ENCODE measurements around the gene FAM180A. TPM values are rescaled to one million over a fixed set of nuclear protein-coding genes. Genes with fewer than 3 reads are reported as not detected.
"Not testable (repeated sequence)": the region's sequence is repeated elsewhere in the genome, so short reads cannot be mapped to it uniquely, and the experiment has no call there.

The FAM180A gene
- total RNA-seq, result 13.7 TPM

GRCh38 chr7:135748770-135749169, at the start of gene FAM180A:
Gene FAM180A, minus strand, starts transcription at chr7:135748813. Its CDS starts 233 bp downstream, at chr7:135748580.
- peak; percentile 68 for DNase-seq (ENCODE audit: low spot score)

GRCh38 chr7:135798095-135798494, 49.5 kb upstream of the FAM180A start:
- DNase-seq (ENCODE audit: low spot score), result no peak

GRCh38 chr7:135795846-135796570, 47.4 kb upstream of the FAM180A start:
- DNase-seq (ENCODE audit: low spot score), result no peak

- DNase-seq (ENCODE audit: low spot score), result no peak
Measured at GRCh38 chr7:135793841-135794240, 45.2 kb upstream of the FAM180A start.

GRCh38 chr7:135792866-135793265, 44.3 kb upstream of the FAM180A start:
- DNase-seq (ENCODE audit: low spot score), result no peak

GRCh38 chr7:135792363-135792668, 43.7 kb upstream of the FAM180A start:
- no peak for DNase-seq (ENCODE audit: low spot score)

- DNase-seq (ENCODE audit: low spot score), result no peak
Measured at GRCh38 chr7:135791543-135792362, 43.1 kb upstream of the FAM180A start.

- DNase-seq (ENCODE audit: low spot score), result no peak
Measured at GRCh38 chr7:135790371-135790977, 41.9 kb upstream of the FAM180A start.

- DNase-seq (ENCODE audit: low spot score), result no peak
Measured at GRCh38 chr7:135789956-135790355, 41.3 kb upstream of the FAM180A start.

- DNase-seq (ENCODE audit: low spot score), result no peak
Measured at GRCh38 chr7:135789431-135789830, 40.8 kb upstream of the FAM180A start.

GRCh38 chr7:135786911-135787310, 38.3 kb upstream of the FAM180A start:
- DNase-seq (ENCODE audit: low spot score), result no peak

- no peak for DNase-seq (ENCODE audit: low spot score)
Measured at GRCh38 chr7:135785065-135785464, 36.5 kb upstream of the FAM180A start.

- no peak for DNase-seq (ENCODE audit: low spot score)
Measured at GRCh38 chr7:135784013-135784412, 35.4 kb upstream of the FAM180A start.

- DNase-seq (ENCODE audit: low spot score), result no peak
Measured at GRCh38 chr7:135782801-135783200, 34.2 kb upstream of the FAM180A start.

- DNase-seq (ENCODE audit: low spot score), result no peak
Measured at GRCh38 chr7:135782377-135782776, 33.8 kb upstream of the FAM180A start.

GRCh38 chr7:135777626-135778398, 29.2 kb upstream of the FAM180A start:
- no peak for DNase-seq (ENCODE audit: low spot score)

GRCh38 chr7:135775915-135776314, 27.3 kb upstream of the FAM180A start:
- DNase-seq (ENCODE audit: low spot score), result not testable (repeated sequence)

GRCh38 chr7:135775230-135775629, 26.6 kb upstream of the FAM180A start:
- DNase-seq (ENCODE audit: low spot score), result peak; percentile 41

GRCh38 chr7:135774284-135774683, 25.7 kb upstream of the FAM180A start:
- DNase-seq (ENCODE audit: low spot score), result peak; percentile 61

- no peak for DNase-seq (ENCODE audit: low spot score)
Measured at GRCh38 chr7:135773464-135773863, 24.9 kb upstream of the FAM180A start.

- DNase-seq (ENCODE audit: low spot score), result no peak
Measured at GRCh38 chr7:135772639-135773222, 24.1 kb upstream of the FAM180A start.
